SU-DHL-6 (cell line): ENCODE data around the gene PLA2G4E.

ENCODE experiments used
- EZH2phosphoT487 ChIP-seq: fragments of 200-600 bp; sonication (generic), shearing (Covaris generic); conservative IDR thresholded peaks from 2 replicates; pipeline ENCODE4 v1.6.1; 2018; ENCODE audit warnings: mild to moderate bottlenecking, antibody characterized with exemption, low read length, moderate library complexity, mixed read lengths
- TF ChIP-seq, protein P1 (sequence below): fragments of 200-600 bp; sonication (generic); IDR thresholded peaks from one replicate; pipeline ENCODE4 v1.5.1; 2017; ENCODE audit warnings: antibody characterized with exemption, mild to moderate bottlenecking, low read length, moderate library complexity; ENCODE audit not compliant: insufficient read depth, poor library complexity, severe bottlenecking

- TF ChIP-seq, protein P1, sequence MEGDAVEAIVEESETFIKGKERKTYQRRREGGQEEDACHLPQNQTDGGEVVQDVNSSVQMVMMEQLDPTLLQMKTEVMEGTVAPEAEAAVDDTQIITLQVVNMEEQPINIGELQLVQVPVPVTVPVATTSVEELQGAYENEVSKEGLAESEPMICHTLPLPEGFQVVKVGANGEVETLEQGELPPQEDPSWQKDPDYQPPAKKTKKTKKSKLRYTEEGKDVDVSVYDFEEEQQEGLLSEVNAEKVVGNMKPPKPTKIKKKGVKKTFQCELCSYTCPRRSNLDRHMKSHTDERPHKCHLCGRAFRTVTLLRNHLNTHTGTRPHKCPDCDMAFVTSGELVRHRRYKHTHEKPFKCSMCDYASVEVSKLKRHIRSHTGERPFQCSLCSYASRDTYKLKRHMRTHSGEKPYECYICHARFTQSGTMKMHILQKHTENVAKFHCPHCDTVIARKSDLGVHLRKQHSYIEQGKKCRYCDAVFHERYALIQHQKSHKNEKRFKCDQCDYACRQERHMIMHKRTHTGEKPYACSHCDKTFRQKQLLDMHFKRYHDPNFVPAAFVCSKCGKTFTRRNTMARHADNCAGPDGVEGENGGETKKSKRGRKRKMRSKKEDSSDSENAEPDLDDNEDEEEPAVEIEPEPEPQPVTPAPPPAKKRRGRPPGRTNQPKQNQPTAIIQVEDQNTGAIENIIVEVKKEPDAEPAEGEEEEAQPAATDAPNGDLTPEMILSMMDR: no peak
- TF ChIP-seq EZH2phosphoT487: no peak
These were observed 43.0 kb downstream of the PLA2G4E start for GRCh38 chr15:41977757-41978383.
